ENCODE data around the gene CNTNAP2.

GRCh38 chr7:148118371-148118770 is 2001.8 kb downstream of the CNTNAP2 start:
- TF ChIP-seq POLR2AphosphoS5 (IDR thresholded peaks at IDR 0.05; ENCODE audit: low read depth, low read length): no peak
- TF ChIP-seq CTCF (IDR thresholded peaks at IDR 0.05): no peak
